Stimulated activated CD4-positive, alpha-beta T cell treated with anti-CD3 and anti-CD28 coated beads, Interleukin-1b, Interleukin-23, amount 100 ng/mL, for 24 hours (primary cell): ENCODE results near the gene CLINT1.

Experiments
- DNase-seq, 4 experiments: peaks; one replicate each; pipeline ENCODE4 v3.0.0-alpha.2; 2020; ENCODE audit warnings: low read depth in 4 of 4, low spot score in 1 of 4

Gene CLINT1

DNA sequence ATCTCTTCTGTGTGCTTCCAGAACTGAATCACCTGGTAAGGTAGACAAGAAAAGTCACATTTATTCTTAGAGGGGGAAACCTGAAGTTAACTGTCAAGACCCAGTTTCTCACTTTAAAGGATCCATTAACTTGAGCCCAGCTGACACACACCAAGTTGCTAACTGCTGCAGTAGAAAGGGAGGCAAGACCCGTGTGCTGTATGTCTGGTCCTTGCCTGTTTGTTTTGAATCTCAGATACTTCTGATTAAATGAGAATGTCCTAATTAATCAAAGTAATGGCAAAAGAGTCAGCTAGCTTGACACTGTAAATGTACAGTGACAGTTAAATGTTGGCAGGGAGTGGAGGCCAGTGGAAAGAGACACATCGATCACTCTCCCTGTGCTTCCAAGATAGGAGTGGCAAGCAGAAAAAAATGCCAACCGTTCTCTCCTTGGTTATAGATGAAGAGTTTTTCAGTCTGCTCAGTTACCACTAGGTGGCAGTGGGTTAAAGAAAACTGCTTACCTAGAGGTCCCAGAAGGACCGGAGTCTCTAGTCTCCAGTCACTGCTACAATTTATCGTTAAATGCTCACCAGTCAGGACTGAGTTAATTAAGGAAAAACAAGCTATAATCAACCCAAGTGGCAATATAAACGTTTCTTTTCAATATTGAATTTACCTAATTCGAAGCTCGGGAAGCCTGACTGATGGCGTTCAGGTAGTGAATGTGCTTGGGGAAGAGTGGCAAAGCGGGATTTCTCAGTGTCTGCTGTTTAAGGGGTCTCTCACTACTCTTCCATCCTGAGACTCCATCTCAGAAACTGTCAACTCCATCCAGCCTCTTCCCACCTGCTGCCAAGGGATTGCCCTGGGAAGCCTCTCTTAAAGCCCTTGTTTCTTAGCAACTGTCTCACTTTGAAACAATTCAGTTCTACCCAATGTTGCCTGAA is 97.0 kb downstream of the CLINT1 start:
- DNase-seq: no peak

DNA sequence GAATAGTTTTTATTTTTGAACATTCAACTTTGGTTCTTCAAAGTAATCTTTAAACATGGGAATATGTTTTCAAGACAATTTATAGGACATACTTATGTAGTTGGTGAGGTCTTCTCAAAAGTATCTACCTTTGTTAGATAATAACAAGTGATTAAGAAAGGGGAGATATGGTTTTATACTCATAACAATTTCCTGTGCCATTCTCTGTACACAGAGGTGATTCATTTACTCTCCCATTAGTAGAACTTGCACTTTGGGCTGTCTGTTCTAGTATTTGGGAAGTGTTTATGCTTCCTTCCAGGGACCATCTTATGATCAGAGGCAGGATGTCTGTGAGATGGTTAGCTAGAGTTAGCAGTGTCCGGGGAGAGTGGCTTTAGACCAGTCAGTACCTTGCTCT is 100.2 kb downstream of the CLINT1 start:
- DNase-seq: no peak

DNA sequence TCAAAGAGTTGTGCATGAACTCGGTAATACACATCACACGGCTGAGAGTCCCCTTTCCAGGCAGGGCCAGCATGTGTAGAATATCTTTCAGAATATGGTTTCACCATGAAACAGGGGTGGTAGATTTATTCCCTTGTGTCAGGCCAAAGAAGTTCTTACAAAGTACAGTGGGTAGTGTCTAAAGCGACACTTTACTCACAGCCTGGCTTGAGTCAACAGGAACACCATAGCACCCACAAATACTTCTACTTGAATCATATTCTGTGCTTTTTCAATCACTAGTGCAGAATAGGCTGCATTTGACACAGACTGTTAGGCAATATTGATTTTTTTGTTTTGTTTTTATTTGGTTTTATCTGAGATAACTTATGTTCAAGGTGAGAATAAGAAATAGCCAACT is 102.8 kb downstream of the CLINT1 start:
- DNase-seq: no peak

DNA sequence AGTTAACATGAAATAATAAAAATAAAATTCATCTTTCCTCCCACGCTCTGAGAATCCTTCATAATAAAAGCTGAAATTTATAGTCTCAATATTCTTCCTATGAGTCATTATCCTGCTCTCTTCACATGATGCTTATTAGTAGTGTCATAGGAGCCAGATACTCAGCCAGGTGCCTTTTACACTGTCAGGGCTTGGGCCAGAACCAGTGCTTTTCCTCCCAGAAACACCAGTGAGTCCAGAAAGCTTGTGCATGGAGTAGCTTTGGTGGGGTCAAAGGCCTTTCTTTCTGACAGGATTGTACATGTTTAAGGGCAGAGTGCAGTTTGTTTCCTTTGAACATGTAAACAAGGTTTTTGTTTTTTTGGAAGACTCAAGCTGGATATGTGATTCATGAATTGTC is 108.6 kb downstream of the CLINT1 start:
- no peak for DNase-seq

DNA sequence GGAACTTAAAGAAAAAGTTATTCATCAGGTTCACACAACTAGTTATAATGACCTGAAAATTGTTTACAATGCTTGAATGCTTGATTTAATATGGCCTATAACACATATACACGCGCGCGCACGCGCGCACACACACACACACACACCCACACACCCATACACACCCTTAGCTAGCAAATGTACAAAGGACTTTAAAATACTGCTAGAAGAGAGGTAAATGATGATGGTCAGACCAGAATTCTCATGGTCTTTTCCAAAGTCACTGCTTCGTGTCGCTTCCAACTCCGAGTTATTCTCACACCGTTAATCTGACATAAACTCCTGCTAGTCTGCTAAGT is 109.5 kb downstream of the CLINT1 start:
- no peak for DNase-seq

DNA sequence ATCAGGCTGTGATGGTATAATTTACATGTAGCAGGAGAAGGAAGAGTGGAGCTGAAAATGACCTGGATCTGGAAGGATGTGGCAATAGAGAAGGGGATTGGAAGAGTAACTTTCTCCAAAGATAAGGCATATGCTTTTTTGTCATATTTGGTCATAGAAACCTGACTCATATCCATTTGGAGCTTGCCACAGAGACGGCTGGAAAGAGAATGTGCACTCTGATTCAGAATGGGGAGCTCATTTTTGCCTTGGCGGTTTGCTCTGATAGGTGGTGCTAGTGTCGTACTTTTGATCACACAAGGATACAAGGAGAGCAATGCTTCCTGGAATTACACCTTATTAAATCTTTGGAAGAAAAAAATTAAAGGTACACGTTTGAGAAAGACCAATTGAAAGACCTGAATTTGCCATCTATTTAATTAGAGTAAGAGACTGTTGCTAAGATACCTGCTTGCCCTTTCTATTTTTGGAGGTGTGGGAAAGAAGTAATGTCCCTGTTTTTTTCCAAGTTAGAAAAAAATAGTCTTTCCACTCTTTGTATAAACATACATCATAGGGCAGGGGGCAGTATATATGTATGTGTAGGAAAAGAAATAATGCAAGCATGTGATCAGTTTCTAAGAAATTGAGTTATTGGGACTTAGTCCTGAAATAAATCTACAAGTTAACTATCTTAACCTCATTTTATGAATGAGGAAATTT is 110.0 kb downstream of the CLINT1 start:
- no peak for DNase-seq

DNA sequence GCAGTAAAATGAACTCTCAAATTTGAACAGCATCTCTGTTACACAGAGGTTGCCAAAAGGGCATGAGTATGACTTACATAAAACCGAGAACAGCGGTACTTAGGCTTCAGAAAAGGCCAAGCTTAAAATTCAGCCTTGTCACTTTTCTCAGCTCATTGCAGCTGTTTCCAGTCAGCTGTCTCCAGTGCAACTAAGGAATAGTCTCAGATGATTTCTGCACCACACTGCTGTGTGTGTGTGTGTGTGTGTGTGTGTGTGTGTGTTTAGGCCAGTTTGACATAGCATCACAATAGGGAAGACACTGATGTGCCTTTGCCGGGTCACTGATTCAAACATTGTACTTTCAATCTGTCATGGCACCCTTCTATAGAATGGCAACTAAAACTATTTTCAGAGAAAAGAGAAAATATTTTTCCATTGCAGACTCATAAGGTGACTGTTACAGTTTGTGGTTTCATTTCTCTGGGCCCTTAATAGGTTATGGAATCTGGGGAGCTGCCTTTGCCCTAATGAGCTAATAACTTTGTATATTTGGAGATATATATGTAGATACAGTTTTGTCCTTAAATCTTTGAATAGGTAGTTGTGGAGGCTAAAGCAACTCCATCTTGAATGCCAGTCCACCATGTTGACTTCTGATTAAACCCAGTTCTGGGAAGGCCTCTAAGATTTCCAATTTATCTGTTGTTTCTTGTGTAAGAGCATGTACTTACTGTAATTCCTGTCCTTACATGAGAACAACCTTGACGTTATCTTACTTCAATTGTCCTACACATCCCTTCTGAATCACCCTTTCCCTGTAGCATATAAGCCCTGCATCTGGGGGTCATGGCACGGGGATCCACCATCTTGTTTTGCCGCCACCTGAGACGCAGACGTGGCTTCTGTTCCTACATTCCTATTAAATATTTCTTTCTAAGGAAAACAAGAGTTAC is 110.9 kb downstream of the CLINT1 start:
- DNase-seq: no peak

DNA sequence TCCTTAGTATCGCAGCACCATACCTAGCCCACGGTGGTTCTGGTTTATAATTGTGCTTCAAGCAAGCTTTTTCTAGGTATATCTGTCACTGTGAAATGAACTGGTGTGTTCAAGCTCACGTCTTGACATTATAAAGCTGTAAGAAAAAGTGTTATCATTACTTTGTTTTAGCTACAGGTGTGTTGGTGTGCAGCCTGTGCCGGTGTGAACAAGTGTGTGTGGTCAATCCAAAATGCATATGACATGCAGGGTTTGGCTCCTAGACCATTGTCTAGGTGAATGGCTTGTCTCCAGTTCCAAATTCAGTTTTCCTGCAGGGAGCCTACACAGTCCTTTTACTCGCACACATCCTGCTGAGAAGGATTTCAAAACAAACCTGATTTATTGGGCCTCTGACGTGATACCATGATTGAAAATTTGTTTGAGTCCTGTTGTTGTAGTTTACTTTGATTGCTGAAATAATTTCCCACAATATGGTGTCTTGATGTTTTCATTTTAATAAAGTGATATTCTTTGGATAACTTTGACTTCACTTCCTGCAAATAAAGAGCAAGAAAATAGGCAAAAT is 111.7 kb downstream of the CLINT1 start:
- no peak for DNase-seq

DNA sequence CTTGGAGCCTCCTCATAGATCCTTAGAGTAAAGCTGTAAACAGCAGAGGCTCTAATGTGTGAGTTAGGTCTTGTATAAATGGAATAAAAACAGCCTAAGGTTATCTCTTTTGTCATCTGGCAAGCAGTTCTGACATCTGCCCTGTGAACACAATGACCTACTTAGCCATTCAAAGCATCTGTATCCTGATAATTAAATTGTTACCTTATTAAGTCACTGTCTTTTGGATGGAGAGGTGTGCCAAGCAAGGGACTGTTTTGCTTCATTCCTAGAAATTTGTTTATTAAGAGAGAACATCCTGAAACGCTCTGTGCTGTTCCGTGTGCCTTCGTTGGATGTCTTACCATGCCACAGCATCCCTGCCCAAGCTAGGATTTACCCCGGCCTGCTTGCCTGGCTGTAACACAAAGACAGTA is 113.9 kb downstream of the CLINT1 start:
- no peak for DNase-seq

DNA sequence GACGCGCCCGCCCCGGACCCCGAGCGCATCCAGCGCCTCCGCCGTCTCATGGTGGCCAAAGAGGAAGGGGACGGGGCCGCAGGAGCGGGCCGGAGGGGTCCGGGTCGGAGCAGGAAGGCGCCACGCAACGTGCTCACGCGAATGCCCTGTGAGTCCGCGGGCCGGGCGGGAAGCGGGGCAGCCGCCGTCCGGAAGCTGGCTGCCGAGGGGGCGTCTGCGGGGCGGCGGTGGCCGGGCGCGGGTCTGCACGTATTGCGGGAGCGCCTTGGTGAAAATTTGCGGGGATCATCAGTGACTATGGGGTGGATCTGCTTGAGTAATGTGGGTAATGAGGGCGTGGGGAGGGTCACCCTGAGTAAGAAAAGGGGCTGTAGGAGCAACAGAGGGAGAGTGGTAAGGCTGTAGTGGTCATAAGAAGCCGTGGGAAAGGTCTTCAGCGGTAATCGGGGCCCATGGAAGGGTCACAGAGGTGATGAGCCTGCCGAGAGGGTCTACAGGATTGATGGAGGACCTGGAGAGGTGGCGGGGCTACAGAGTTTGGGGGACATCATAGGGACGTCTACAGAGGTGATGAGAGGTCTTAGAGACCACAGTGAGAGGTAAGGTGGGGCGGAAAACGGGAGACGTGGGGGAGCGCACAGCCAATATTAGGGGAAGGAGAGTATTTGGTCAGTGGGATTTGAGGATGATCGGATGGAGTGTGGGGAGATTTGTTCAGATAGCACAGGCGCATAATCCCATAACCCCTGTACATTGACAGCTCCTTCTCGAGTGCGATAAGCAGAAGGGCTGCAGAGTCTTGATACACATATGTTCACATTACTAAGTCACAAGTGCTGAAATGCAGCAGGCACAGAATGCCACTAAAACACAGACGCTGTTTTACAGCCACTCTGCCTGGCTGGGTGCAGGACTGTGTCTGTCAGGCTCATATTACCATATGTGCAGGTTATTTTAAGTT is 114.6 kb downstream of the CLINT1 start:
- peak in 1 of 4 experiments; percentile 20 for DNase-seq

DNA sequence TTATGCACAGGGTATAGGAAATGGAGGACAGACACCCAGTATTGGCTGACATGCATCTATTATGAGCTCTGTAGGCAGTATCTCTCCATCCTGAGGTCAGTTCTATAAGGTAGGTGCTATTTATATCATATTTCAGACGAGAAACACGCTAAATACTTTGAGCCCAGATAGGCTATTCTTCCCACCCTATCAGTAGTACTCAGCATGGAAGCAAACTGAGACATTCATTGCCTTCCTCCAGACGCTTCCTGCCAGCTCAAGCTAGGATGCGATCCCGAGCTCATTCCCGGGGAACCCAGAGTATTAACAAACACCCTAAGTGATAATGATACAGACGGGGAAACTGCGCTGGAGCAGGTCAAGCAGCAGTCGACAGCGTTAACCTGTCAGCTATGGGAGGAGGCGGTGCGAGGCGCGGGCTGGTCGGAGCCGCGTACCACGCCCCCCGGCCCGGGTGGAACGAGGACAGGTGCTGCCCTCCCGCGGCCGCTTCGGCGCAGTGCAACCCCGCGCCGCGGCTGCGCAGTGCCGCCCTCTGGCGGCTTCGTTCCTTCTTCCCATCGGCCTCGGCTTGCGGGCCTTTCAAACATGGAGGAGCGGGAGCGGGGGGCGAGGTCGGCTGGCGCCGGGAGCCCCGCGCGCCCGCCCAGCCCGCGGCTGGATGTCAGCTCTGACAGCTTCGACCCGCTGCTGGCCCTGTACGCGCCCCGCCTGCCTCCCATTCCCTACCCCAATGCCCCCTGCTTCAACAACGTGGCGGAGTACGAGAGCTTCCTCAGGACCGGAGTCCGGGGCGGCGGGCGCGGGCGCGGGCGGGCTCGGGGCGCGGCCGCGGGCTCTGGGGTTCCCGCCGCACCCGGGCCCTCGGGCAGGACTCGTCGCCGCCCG is 115.5 kb downstream of the CLINT1 start, which contains the start of gene LSM11:
Gene LSM11, plus strand, starts transcription at position 550 of the 888 bp plus-strand sequence. Its CDS starts 39 bp downstream, at position 589.
- peak; percentile 83 to 89 (median 86) for DNase-seq

DNA sequence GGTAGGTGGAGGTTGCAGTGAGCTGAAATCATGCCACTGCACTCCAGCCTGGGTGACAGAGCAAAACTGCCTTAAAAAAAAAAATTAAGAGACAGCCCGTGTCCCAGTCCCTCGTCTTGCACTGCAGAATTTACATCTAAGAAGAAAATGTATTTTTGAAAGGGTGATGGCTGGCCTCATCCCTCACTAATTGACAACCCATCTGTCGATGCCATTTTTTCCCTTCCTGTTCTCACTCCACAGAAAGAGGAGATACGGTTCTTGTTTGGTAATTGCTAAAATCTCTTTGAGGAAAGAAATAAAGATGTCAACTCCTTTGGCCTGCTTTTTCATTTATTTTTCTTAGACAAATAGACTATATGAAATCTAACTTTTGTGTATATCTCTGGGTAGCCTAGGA is 117.8 kb downstream of the CLINT1 start:
- no peak for DNase-seq

DNA sequence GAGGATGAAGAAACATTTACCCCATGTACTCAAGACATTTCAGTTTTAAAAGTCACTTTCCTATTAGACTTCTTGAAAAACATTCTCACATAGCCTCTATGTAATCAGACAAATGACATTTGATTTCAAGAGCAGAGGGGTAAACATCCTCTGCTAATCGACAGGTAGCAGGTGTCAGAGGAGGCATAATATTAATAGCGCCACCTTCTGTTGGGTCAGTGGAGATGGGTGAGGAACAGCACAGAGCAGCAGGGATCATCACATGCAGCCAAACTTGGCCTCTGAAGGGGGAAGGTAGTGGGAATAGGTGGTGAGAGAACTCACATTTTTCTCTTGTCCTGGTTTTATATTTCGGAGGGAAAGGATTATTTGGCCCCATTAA is 118.7 kb downstream of the CLINT1 start:
- DNase-seq: no peak

DNA sequence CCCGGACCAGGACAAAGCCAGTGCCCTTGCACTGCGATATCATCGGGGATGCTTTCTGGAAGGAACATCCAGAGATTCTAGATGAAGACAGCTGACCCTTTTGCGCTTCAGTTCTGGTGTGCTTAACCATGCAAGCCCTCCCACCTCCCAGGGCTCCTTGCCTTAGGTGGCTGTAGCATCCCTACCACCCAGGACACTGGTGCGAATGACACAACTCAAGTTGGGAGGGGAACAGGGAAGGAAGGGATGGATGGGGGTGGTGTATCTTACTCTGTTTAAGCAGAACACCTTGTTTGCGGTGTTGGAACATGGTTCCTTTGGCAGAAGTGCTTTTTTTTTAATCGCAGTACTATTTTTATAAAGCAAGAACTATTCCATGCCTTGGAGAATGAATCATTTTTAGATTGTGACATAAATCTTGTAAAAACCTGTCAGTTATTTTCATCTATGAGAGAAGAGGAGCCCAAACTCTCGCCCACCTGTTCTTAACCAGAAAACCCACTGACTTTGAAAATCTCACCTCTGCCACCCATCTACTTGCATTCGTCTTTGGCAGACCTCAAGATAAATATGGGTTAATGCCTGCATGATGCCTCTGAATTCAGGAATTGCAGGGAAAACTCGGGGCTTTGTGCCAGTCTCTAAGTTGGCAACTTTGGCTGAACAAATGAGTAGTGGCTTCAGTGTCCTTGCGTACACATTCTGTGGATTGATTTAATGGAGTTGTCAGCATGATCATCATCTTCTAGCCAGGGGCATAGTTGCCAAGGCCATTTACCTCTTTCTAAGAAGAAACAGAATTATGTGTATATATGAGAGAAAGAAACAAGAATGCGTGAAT is 119.3 kb downstream of the CLINT1 start:
- DNase-seq: no peak

DNA sequence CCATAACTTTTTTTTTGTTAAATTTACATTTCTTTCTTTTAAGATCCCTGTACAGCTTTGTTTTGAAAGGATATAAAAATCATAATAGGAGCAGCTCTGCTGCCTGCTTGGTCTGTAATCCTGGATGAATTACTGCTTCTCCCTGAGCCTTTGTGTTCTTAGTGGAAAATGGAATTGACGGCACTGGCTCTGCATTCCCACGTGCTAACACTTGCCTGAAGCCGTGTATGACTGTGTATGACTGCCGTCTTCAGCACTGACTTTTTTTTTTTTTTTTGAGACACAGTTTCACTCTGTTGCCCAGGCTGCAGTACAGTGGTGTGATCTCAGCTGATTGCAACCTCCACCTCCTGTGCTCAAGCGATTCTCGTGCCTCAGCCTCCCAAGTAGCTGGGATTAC is 123.0 kb downstream of the CLINT1 start:
- no peak for DNase-seq
